HG02884 (cell line): Measurements from ENCODE around the gene FIGN.

Experiments used
- ATAC-seq: cut with Tn5 transposase; IDR thresholded peaks from one replicate; pipeline ENCODE4 v1.9.1; 2021; ENCODE audit warnings: mild to moderate bottlenecking, moderate library complexity; ENCODE audit not compliant: unreplicated experiment

The FIGN gene

GRCh38 chr2:163667064-163667887, 68.5 kb downstream of the FIGN start:
- ATAC-seq: no peak

- no peak for ATAC-seq
Observed at GRCh38 chr2:163665817-163666216, 70.0 kb downstream of the FIGN start.

GRCh38 chr2:163665051-163665450, 70.8 kb downstream of the FIGN start:
- ATAC-seq: no peak

GRCh38 chr2:163664610-163665009, 71.2 kb downstream of the FIGN start:
- no peak for ATAC-seq

- ATAC-seq: no peak
Observed at GRCh38 chr2:163662141-163662780, 73.5 kb downstream of the FIGN start.

GRCh38 chr2:163659224-163659623, 76.6 kb downstream of the FIGN start:
- ATAC-seq: no peak

GRCh38 chr2:163658556-163658955, 77.3 kb downstream of the FIGN start:
- ATAC-seq: no peak

- ATAC-seq: no peak
Observed at GRCh38 chr2:163657281-163657656, 78.5 kb downstream of the FIGN start.

- ATAC-seq: no peak
Observed at GRCh38 chr2:163656622-163657280, 79.1 kb downstream of the FIGN start.

- ATAC-seq: no peak
Observed at GRCh38 chr2:163655667-163656066, 80.1 kb downstream of the FIGN start.

- no peak for ATAC-seq
Observed at GRCh38 chr2:163652751-163653150, 83.1 kb downstream of the FIGN start.

GRCh38 chr2:163649080-163649479, 86.7 kb downstream of the FIGN start:
- ATAC-seq: no peak

GRCh38 chr2:163647300-163647699, 88.5 kb downstream of the FIGN start:
- no peak for ATAC-seq

GRCh38 chr2:163646687-163647086, 89.1 kb downstream of the FIGN start:
- no peak for ATAC-seq

GRCh38 chr2:163644238-163644637, 91.6 kb downstream of the FIGN start:
- ATAC-seq: no peak

GRCh38 chr2:163641986-163642385, 93.8 kb downstream of the FIGN start:
- ATAC-seq: no peak

- ATAC-seq: no peak
Observed at GRCh38 chr2:163640542-163641193, 95.1 kb downstream of the FIGN start.

GRCh38 chr2:163637871-163638270, 97.9 kb downstream of the FIGN start:
- no peak for ATAC-seq

GRCh38 chr2:163633291-163633690, 102.5 kb downstream of the FIGN start:
- no peak for ATAC-seq

- no peak for ATAC-seq
Observed at GRCh38 chr2:163630836-163631235, 105.0 kb downstream of the FIGN start.

- no peak for ATAC-seq
Observed at GRCh38 chr2:163626639-163627109, 109.1 kb downstream of the FIGN start.
